OCI-LY1 (cell line): ENCODE data around the gene RAB33A.

Experiments used
- H2AFZ ChIP-seq: fragments of 200-600 bp; sonication (generic), shearing (Covaris generic); 2 replicates; pipeline ENCODE4 v1.6.0; 2014; ENCODE audit warnings: antibody characterized with exemption, mild to moderate bottlenecking, low read length
- H3F3A ChIP-seq: fragments of 200-600 bp; sonication (generic), shearing (Covaris generic); 2 replicates; pipeline ENCODE4 v1.6.0; 2014; ENCODE audit warnings: mild to moderate bottlenecking, antibody characterized with exemption, low read length, moderate library complexity; ENCODE audit not compliant: insufficient read depth
- H3K27ac ChIP-seq: fragments of 200-600 bp; sonication (generic); 2 replicates; pipeline ENCODE4 v1.5.1; 2014; ENCODE audit warnings: low read length, mixed run types, mild to moderate bottlenecking, low read depth; ENCODE audit not compliant: poor library complexity, severe bottlenecking
- H3K27me3 ChIP-seq: fragments of 200-600 bp; sonication (generic); 2 replicates; pipeline ENCODE4 v1.6.0; 2014; ENCODE audit warnings: antibody characterized with exemption, mild to moderate bottlenecking, low read length, moderate library complexity; ENCODE audit not compliant: insufficient read depth
- H3K36me3 ChIP-seq: fragments of 200-600 bp; sonication (generic); 2 replicates; pipeline ENCODE4 v1.6.1; 2014; ENCODE audit warnings: mild to moderate bottlenecking, antibody characterized with exemption, low read length, moderate library complexity, mixed read lengths; ENCODE audit not compliant: insufficient read depth
- H3K4me1 ChIP-seq: fragments of 200-600 bp; sonication (generic); 2 replicates; pipeline ENCODE4 v1.5.1; 2014; ENCODE audit warnings: mild to moderate bottlenecking, low read length, moderate library complexity; ENCODE audit not compliant: insufficient read depth, severe bottlenecking
- H3K4me2 ChIP-seq: fragments of 200-600 bp; sonication (generic), shearing (Covaris generic); 2 replicates; pipeline ENCODE4 v1.6.1; 2014; ENCODE audit warnings: low read length
- H3K4me3 ChIP-seq: fragments of 200-600 bp; sonication (generic); 2 replicates; pipeline ENCODE4 v1.5.1; 2014; ENCODE audit warnings: low read length, low read depth, mild to moderate bottlenecking, mixed read lengths; ENCODE audit not compliant: poor library complexity, severe bottlenecking
- H3K79me2 ChIP-seq: fragments of 200-600 bp; shearing (Covaris generic); 2 replicates; pipeline ENCODE4 v1.6.1; 2016; ENCODE audit warnings: mixed run types, low read length, mixed read lengths; ENCODE audit not compliant: insufficient read depth
- H3K9ac ChIP-seq: fragments of 200-600 bp; sonication (generic), shearing (Covaris generic); 2 replicates; pipeline ENCODE4 v1.6.1; 2014; ENCODE audit warnings: mild to moderate bottlenecking, low read length, mixed read lengths
- H3K9me2 ChIP-seq: fragments of 200-600 bp; sonication (generic), shearing (Covaris generic); 2 replicates; pipeline ENCODE4 v1.6.1; 2014; ENCODE audit warnings: low read depth, mild to moderate bottlenecking, low read length, mixed read lengths
- H3K9me3 ChIP-seq: fragments of 200-600 bp; shearing (Covaris generic); 2 replicates; pipeline ENCODE4 v1.6.1; 2014; ENCODE audit warnings: low read length, mixed read lengths
- H4K20me1 ChIP-seq: fragments of 200-600 bp; sonication (generic), shearing (Covaris generic); 2 replicates; pipeline ENCODE4 v1.6.0; 2016; ENCODE audit warnings: mild to moderate bottlenecking, low read length; ENCODE audit not compliant: insufficient read depth
- EZH2 ChIP-seq: fragments of 200-600 bp; sonication (generic), shearing (Covaris generic); IDR thresholded peaks from 2 replicates; pipeline ENCODE4 v1.8.0; 2017; ENCODE audit warnings: borderline replicate concordance, mixed run types, mild to moderate bottlenecking, antibody characterized with exemption, low read length, moderate library complexity, mixed read lengths
- TF ChIP-seq, protein P1 (sequence below): fragments of 200-600 bp; sonication (generic), shearing (Covaris generic); IDR thresholded peaks from 2 replicates; pipeline ENCODE4 v1.5.1; 2017; ENCODE audit warnings: mild to moderate bottlenecking, antibody characterized with exemption, low read length, moderate library complexity, mixed read lengths

The RAB33A gene

DNA sequence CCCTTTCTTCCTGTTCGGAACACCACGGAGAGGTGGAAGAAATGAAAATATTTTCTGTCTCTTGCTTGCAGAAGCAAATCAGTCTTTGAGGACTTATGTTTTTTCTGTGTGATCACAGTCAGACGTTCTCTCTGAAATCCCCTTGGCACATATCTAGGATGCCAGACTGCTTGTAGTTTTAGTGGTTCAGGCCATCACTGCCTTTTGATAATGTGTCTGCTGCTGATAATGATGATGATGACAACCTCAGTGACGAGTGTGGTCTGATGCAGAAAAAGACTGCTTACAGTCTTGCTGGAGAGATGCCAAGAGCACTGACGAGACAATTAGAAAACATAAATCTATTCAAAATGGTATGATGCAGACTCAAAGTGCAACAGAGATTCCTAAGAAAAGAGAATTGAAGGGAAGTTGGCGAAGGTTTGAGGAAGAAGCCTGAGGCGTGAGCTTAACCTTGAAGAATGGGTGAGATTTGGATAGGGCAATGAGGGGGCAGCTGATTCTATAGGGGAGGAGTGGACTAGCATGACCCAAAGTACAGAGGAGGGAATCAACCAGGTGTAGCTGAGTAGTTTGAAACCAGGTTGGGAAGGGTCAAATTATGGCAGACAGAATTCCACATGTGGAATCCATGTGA lies 7.9 kb downstream of the RAB33A start:
- Histone ChIP-seq H3K36me3 (peaks cover 10% of the 10 kb centered on the region), H3F3A (no peaks in the 10 kb centered on the region), H3K27me3 (no peaks in the 10 kb centered on the region), H3K79me2 (no peaks in the 10 kb centered on the region), H3K9me3 (no peaks in the 10 kb centered on the region), H4K20me1 (no peaks in the 10 kb centered on the region), H3K9ac (no peak overlapping the region), H2AFZ (no peak overlapping the region), H3K4me1 (peaks cover 43% of the 10 kb centered on the region), H3K9me2 (no peaks in the 10 kb centered on the region), H3K27ac (no peak overlapping the region), H3K4me3 (no peak overlapping the region), H3K4me2 (no peak overlapping the region)
- no peak for TF ChIP-seq EZH2
- TF ChIP-seq, protein P1, sequence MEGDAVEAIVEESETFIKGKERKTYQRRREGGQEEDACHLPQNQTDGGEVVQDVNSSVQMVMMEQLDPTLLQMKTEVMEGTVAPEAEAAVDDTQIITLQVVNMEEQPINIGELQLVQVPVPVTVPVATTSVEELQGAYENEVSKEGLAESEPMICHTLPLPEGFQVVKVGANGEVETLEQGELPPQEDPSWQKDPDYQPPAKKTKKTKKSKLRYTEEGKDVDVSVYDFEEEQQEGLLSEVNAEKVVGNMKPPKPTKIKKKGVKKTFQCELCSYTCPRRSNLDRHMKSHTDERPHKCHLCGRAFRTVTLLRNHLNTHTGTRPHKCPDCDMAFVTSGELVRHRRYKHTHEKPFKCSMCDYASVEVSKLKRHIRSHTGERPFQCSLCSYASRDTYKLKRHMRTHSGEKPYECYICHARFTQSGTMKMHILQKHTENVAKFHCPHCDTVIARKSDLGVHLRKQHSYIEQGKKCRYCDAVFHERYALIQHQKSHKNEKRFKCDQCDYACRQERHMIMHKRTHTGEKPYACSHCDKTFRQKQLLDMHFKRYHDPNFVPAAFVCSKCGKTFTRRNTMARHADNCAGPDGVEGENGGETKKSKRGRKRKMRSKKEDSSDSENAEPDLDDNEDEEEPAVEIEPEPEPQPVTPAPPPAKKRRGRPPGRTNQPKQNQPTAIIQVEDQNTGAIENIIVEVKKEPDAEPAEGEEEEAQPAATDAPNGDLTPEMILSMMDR = no peak

DNA sequence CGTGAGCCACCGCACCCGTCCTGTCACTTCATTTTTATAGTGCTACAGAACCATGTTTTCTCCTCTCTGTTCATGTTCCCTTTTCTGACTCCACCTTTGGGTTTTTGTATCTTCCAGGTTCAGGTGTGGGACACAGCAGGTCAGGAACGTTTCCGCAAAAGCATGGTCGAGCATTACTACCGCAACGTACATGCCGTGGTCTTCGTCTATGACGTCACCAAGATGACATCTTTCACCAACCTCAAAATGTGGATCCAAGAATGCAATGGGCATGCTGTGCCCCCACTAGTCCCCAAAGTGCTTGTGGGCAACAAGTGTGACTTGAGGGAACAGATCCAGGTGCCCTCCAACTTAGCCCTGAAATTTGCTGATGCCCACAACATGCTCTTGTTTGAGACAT lies 12.4 kb downstream of the RAB33A start:
- no peaks in the 10 kb centered on the region for H3K9me3 ChIP-seq
- peaks cover 9% of the 10 kb centered on the region for H3K36me3 ChIP-seq
- H3K4me2 ChIP-seq = no peak overlapping the region
- no peaks in the 10 kb centered on the region for H3K9me2 ChIP-seq
- no peak overlapping the region for H3K27ac ChIP-seq
- no peak overlapping the region for H3K9ac ChIP-seq
- peaks cover 19% of the 10 kb centered on the region for H3K4me1 ChIP-seq
- no peaks in the 10 kb centered on the region for H3K27me3 ChIP-seq
- H2AFZ ChIP-seq = no peak overlapping the region
- H3K4me3 ChIP-seq = no peak overlapping the region
- no peaks in the 10 kb centered on the region for H3K79me2 ChIP-seq
- TF ChIP-seq, protein P1 = no peak
- no peak for TF ChIP-seq EZH2
- H3F3A ChIP-seq = no peaks in the 10 kb centered on the region
- no peaks in the 10 kb centered on the region for H4K20me1 ChIP-seq

DNA sequence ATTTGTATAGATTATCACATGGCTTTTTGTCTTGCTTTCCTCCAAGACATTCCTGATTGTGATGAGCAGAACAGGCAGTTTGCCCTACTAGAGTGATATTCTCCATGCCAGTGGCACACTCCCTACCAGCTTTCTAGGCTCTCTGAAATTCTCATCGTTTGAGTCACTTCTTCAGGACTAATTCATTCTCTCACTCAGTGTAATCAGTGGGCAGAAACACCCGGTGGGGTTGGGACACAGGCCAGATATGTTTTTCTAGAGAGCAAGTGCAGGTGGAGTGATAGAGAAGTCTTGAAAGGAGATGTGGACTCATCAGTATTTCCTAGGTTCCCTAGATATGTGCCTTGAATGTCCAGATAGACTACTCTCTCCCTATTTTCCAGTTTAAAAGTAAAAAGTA lies 13.1 kb downstream of the RAB33A start:
- no peaks in the 10 kb centered on the region for H3K27me3 ChIP-seq
- H3K27ac ChIP-seq = no peak overlapping the region
- TF ChIP-seq, protein P1 = no peak
- TF ChIP-seq EZH2 = no peak
- no peak overlapping the region for H2AFZ ChIP-seq
- peaks cover 13% of the 10 kb centered on the region for H3K4me1 ChIP-seq
- no peaks in the 10 kb centered on the region for H3K9me2 ChIP-seq
- no peaks in the 10 kb centered on the region for H3K9me3 ChIP-seq
- H3K4me2 ChIP-seq = no peak overlapping the region
- no peaks in the 10 kb centered on the region for H4K20me1 ChIP-seq
- H3K79me2 ChIP-seq = no peaks in the 10 kb centered on the region
- no peak overlapping the region for H3K4me3 ChIP-seq
- H3K9ac ChIP-seq = no peak overlapping the region
- H3K36me3 ChIP-seq = peaks cover 7% of the 10 kb centered on the region; the same call in 1 of the 2 replicates
- H3F3A ChIP-seq = no peaks in the 10 kb centered on the region
